ENCODE measurements around the gene CNKSR2.
A peak's percentile ranks its signal among the peaks of the same experiment; 100 is the strongest.

CNKSR2 gene

GRCh38 chrX:21374163-21374993 is at the start of gene CNKSR2:
CNKSR2 (plus strand) TSS chrX:21374418; CDS start chrX:21374898, 480 bp downstream.
- no peak for DNase-seq (ENCODE audit: low read depth)

GRCh38 chrX:21354725-21355124 is 19.5 kb upstream of the CNKSR2 start:
- DNase-seq (ENCODE audit: low read depth), result no peak

GRCh38 chrX:21355831-21356230 is 18.4 kb upstream of the CNKSR2 start:
- DNase-seq (ENCODE audit: low read depth), result no peak

GRCh38 chrX:21369613-21370012 is 4.6 kb upstream of the CNKSR2 start:
- no peak for DNase-seq (ENCODE audit: low read depth)

DNA sequence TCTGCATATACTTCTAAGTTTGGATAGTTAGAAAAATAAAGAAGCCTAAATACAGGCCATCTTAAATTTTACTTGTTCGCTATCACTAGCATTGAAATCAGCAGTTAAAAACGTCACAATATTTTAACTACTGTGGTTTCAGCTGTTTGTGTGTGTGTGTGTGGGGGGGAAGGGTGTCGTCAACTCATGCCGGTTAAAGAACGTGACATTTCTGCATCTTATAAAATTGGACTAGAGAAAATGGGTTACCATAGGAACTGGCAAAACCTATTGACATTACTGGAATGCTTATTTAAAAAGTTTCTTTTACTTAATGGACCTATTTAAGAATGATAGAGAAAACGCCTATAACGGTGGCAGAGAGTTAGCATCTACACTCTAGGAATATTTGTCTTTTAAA is 1.2 kb upstream of the CNKSR2 start:
- no peak for DNase-seq (ENCODE audit: low read depth)

- DNase-seq (ENCODE audit: low read depth), result no peak
These were observed 518 bp upstream of the CNKSR2 start for GRCh38 chrX:21373637-21374162.

- DNase-seq (ENCODE audit: low read depth), result no peak
These were observed 933 bp downstream of the CNKSR2 start for GRCh38 chrX:21374994-21375707.

- DNase-seq (ENCODE audit: low read depth), result no peak
These were observed 1.4 kb downstream of the CNKSR2 start for GRCh38 chrX:21375708-21376009.

- DNase-seq (ENCODE audit: low read depth), result no peak
These were observed 2.4 kb downstream of the CNKSR2 start for GRCh38 chrX:21376636-21377035.

DNA sequence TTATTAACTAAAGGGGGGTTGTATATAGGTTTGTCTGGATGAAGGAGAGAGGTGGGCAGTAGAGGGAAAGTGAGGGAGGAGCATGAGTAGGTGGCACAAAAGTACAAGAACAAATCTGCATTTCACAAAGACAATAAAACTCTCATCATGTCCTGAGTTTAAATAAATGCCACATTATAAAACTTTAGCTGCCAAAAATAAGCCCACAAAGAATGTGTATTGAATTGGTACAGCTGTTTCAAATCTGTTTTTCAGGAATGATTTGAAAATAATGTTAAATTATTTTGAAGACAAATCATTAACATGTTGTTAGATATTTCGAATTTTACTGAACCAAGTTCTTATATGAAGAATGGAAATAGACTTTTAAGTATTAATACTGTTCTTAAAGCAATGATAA is 5.8 kb downstream of the CNKSR2 start:
- DNase-seq (ENCODE audit: low read depth), result no peak

DNA sequence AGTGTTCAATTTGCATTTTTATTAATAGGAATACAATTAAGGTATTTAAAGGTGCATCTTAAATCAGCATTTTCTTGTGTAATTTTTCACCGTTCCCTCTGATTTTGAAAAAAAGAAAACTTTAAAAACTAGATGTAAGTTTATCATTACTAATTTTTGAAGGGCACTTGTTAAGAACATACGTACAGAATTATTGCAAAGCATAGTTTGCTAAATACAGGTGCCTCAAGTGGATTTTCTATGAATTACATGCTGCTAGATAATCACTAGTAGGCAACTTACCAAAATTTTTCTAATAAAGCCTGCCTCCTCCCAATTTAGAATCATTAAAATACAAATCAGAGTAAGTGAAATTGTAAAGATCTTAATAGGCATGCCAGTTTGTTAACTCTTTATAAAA is 8.5 kb downstream of the CNKSR2 start:
- DNase-seq (ENCODE audit: low read depth), result no peak

DNA sequence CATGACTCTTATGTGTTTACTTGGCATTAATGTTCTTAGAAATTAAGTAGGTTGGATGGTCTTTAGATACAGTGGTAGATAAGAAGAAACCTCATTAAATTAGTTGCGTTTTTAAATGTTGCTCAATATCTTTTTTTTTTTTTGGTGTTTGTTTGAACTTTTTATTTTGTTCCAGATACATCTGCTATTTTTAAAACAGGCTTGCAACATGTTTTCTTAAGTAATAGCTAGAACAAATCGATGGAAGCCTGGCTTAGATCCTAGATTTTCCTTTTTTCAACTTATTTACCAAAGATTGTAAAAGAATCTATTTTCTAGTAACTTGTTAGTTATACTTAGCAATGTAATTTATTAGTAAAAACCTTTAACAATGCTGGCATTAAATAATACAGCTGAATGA is 9.3 kb downstream of the CNKSR2 start:
- DNase-seq (ENCODE audit: low read depth), result no peak

DNA sequence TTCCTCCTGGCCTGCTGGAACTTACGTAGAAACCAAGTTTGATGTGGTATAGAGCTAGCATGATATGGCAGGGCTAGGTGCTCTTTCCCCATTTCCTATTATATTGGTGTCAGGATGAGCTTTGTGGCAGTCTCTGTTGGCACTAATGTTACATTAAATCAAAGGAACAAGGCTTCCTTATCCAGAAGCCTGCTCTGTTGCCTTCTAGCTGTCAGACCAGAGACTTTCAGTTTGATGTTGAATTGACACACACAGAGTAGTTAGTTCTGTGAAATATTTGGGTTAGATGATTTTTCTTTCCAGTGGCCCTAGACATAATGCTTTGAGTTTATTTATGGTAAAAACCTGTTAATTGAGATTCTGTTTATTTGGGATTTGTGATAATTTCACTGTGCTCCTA is 10.0 kb downstream of the CNKSR2 start:
- DNase-seq (ENCODE audit: low read depth), result no peak

DNA sequence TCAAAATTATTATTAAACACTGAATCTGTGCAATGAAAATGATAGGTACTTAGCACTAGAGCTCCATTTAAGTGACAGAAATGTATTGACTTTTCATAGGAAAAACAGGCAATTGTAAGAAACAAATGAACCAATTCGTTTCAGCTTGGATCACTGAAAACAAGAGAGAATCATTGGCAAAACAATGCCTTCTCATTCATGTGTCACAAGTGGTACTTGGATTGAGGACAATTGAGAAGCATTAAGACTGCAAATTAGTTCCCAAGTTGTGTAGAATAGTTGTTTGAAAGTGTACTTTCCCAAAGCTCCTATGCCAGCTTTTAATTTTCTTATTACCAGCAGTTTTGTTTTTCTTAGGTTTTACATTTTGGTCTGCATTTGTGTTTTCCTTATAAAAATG is 20.6 kb downstream of the CNKSR2 start:
- DNase-seq (ENCODE audit: low read depth), result no peak

DNA sequence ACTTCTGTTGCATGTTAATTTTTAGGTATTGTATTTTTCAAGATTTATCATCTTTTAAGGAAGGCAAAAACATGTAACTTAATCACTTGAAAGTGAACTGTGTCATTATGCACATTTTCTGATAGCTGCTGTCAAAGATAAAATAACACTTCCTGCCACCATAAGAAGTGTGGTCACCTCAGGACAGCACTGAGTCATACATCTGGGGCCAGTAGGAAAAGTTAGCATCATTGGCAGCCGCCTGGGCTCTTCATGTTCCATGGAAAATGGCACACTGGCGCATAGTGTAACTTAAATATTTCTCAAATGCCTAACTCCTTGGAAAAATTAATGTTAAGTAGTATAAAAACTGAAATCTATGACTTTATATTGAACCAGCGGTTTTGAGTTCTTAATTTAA is 24.2 kb downstream of the CNKSR2 start:
- no peak for DNase-seq (ENCODE audit: low read depth)

DNA sequence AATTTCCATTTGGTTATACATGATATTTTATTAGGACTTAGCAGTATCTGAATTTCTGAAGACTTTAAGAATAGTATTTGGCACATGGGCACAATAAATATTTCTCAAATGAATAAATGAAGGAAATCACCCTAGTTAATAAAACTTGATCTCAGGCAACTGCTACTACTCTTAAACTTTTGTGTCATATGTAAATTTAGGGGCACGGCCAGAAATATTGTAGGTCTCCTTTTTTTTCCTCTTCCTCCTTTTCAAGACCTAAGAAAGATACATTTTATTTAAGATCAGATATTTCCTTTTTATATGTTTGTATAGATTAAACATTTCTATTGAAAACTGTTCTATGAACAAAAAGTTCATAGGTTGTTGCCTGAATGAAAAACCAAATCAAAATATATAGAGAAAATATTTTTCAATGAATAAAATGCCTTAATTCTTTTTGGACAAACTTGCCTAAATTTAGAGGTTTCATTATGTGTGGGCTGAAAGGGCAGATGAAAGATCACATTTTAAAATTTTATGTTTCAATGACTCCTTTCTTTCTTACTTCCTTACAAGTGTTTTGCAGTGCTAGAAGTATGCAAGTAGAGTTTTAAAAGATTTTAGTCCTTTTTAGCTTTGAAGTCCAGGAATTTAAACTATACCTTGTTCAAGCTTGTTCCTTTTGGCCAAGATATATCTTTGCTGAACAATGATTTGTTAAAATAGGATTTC is 26.3 kb downstream of the CNKSR2 start:
- DNase-seq (ENCODE audit: low read depth), result no peak

- DNase-seq (ENCODE audit: low read depth), result no peak
These were observed 34.1 kb downstream of the CNKSR2 start for GRCh38 chrX:21408307-21408706.

- peak; percentile 3 for DNase-seq (ENCODE audit: low read depth)
These were observed 34.6 kb downstream of the CNKSR2 start for GRCh38 chrX:21408788-21409187.

DNA sequence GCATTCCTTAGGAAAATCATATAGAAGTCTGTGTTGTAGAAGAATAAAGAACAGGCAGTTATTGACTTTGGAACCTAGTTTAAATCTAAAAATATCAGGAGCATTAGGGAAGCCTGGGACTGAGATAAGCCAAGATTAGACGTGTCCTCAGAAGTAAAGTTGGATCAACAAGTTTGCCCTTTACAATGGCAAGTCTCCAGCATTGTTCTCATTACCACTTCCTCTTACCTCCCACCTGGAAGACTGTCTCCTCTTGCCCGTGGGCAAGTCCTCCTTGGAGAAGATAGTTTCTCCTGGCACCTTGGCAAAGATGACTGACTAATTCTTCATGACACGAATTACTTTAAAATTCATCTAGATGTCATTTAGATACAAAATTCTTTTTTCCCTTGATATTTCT is 37.8 kb downstream of the CNKSR2 start:
- DNase-seq (ENCODE audit: low read depth), result no peak

DNA sequence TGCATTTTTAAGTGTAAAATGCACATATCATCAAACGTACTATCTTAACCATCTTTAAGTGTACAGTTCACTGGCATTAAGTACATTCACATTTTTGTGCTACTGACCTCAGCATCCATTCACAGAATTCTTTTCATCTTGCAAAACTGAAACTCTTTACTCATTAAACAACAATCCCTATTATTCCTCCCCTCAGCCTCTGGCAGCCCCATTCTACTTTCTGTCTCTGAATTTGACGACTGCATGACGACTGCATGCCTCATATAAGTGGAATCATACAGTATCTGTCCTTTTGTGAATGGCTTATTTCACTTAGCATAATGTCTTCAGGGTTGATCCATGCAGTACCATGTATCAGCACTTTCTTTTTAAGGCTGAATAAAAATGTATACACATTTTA is 38.7 kb downstream of the CNKSR2 start:
- DNase-seq (ENCODE audit: low read depth), result peak; percentile 11

- no peak for DNase-seq (ENCODE audit: low read depth)
These were observed 52.9 kb downstream of the CNKSR2 start for GRCh38 chrX:21427086-21427485.

- no peak for DNase-seq (ENCODE audit: low read depth)
These were observed 62.8 kb downstream of the CNKSR2 start for GRCh38 chrX:21437036-21437435.

DNA sequence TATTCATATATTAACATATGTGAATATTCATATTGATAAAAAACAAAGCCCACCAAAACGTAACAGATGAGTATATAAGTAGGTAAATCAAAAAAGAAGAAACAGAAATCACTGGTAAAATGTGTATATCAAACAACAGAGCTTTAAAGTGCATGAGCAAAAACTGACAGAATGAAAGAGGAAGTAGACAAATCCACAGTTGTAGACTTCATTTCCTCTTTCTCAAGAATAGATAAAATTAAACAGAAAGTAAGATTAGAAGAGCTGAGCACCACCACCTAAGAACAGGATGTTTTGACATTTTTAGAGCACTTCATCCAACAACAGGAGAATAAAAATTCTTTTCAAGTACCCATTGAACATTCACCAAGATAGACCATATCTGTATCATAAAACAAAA is 64.6 kb downstream of the CNKSR2 start:
- no peak for DNase-seq (ENCODE audit: low read depth)

Measured in GM04504 (cell line).